Calu3 (cell line): Measurements from ENCODE around the gene AMOTL1. TPM values are rescaled to one million over a fixed set of nuclear protein-coding genes. Genes with fewer than 3 reads are reported as not detected.

Experiments used
- BruUV-seq: library from RNA; stranded (reverse); fragments of 400-500 nt; replicated peaks from 2 replicates; lab custom pipeline; 2021; lab: Mats Ljungman, UMichigan
- CTCF ChIA-PET: fragments of 300-600 bp; sonication (Branson Sonifier 250); formaldehyde crosslinking; loops from one replicate; lab custom pipeline; 2022; ENCODE audit warnings: antibody characterized with exemption; lab: Charles Lee
- DNase-seq: peaks from one replicate; pipeline ENCODE4 v3.0.0; 2022
- H3K27ac Mint-ChIP-seq: one replicate; pipeline ENCODE4 v1.8.0; 2022; ENCODE audit warnings: mixed read lengths; ENCODE audit not compliant: unreplicated experiment
- H3K27me3 Mint-ChIP-seq: one replicate; pipeline ENCODE4 v1.8.0; 2022; ENCODE audit warnings: mixed read lengths; ENCODE audit not compliant: unreplicated experiment
- H3K36me3 Mint-ChIP-seq: one replicate; pipeline ENCODE4 v1.8.0; 2022; ENCODE audit warnings: mild to moderate bottlenecking, moderate library complexity, mixed read lengths; ENCODE audit not compliant: insufficient read depth, unreplicated experiment
- H3K4me1 Mint-ChIP-seq: one replicate; pipeline ENCODE4 v1.8.0; 2022; ENCODE audit warnings: mild to moderate bottlenecking, low read depth, mixed read lengths; ENCODE audit not compliant: unreplicated experiment
- H3K4me3 Mint-ChIP-seq: one replicate; pipeline ENCODE4 v1.8.0; 2022; ENCODE audit warnings: mild to moderate bottlenecking, low read depth, moderate library complexity, mixed read lengths; ENCODE audit not compliant: unreplicated experiment
- H3K9me3 Mint-ChIP-seq: one replicate; pipeline ENCODE4 v1.8.0; 2022; ENCODE audit warnings: low read depth, mixed read lengths; ENCODE audit not compliant: unreplicated experiment
- CTCF ChIP-seq: fragments of 200-600 bp; IDR thresholded peaks from one replicate; pipeline ENCODE4 v1.8.0; 2022; ENCODE audit warnings: antibody characterized with exemption; ENCODE audit not compliant: unreplicated experiment
- intact Hi-C: fragments of 100-400 bp; cut with micrococcal nuclease; formaldehyde crosslinking; loops from one replicate; pipeline ENCODE4 v1.10.0; 2022; ENCODE audit not compliant: unreplicated experiment
- total RNA-seq: library from RNA; stranded (reverse); gene quantifications from 2 replicates; pipeline ENCODE4 v1.2.3, GENCODE V29; 2022

The AMOTL1 gene
- total RNA-seq, 1 experiment from 2014 or later = 24.2 TPM

GRCh38 chr11:94759522-94759921 lies 8.6 kb upstream of the AMOTL1 start:
- TF ChIP-seq CTCF = no peak
- H3K36me3 Mint-ChIP-seq = no peaks in the 10 kb centered on the region
- no TSS peak for BruUV-seq
- H3K27ac Mint-ChIP-seq = no peak overlapping the region
- no peak overlapping the region for H3K4me3 Mint-ChIP-seq
- no peak for DNase-seq
- no peaks in the 10 kb centered on the region for H3K9me3 Mint-ChIP-seq
- H3K4me1 Mint-ChIP-seq = no peaks in the 10 kb centered on the region
- H3K27me3 Mint-ChIP-seq = no peaks in the 10 kb centered on the region
- intact Hi-C loops = no loop called here
- CTCF ChIA-PET = no interaction called here

DNA sequence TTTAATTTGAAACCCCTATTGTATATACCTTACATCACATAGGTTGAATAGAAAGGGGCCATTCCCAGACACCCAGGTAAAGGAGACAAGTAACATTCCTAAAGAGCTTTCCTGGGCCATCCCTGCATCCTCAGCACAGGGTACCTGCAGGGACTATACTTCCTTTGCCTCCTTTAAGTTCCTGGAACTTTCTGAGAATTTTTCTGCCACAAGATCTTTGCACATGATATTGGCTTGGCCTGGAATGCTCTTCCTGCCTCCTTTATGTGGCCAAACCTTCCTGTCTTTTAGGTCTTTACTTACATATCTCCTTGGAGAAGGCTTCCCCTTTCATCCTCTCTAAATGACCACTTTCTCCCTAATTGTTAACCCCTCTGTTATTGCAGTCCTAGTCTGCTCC lies 7.9 kb upstream of the AMOTL1 start:
- H3K36me3 Mint-ChIP-seq = no peaks in the 10 kb centered on the region
- H3K27me3 Mint-ChIP-seq = no peaks in the 10 kb centered on the region
- no peaks in the 10 kb centered on the region for H3K4me1 Mint-ChIP-seq
- CTCF ChIA-PET = interaction anchor here (0.6 kb wide), 1 partner anchor 18 kb away, joined by 3 read pairs; no protein-coding TSS in a partner anchor
- no peaks in the 10 kb centered on the region for H3K9me3 Mint-ChIP-seq
- H3K27ac Mint-ChIP-seq = no peak overlapping the region
- H3K4me3 Mint-ChIP-seq = no peak overlapping the region
- no peak for TF ChIP-seq CTCF
- no TSS peak for BruUV-seq
- DNase-seq = no peak
- intact Hi-C loops = no loop called here

GRCh38 chr11:94762208-94762607 lies 5.9 kb upstream of the AMOTL1 start:
- CTCF ChIA-PET = interaction anchor here (0.7 to 1.9 kb wide), 3 partner anchors 21 to 160 kb away, joined by 3 to 18 read pairs (median 4); no protein-coding TSS in a partner anchor
- Mint-ChIP-seq H3K4me1 (no peaks in the 10 kb centered on the region), H3K27ac (no peak overlapping the region), H3K9me3 (no peaks in the 10 kb centered on the region), H3K36me3 (no peaks in the 10 kb centered on the region), H3K27me3 (no peaks in the 10 kb centered on the region), H3K4me3 (no peak overlapping the region)
- no TSS peak for BruUV-seq
- intact Hi-C loops = loop anchor here (1.0 to 2.0 kb wide), 2 partner anchors 135 to 139 kb away; no protein-coding TSS in a partner anchor
- DNase-seq = peak; percentile 49
- TF ChIP-seq CTCF = peak; percentile 26

- Mint-ChIP-seq H3K4me3 (no peak overlapping the region), H3K27ac (no peak overlapping the region), H3K4me1 (no peaks in the 10 kb centered on the region), H3K36me3 (peaks cover 5% of the 10 kb centered on the region), H3K27me3 (no peaks in the 10 kb centered on the region), H3K9me3 (no peaks in the 10 kb centered on the region)
- TF ChIP-seq CTCF = no peak
- CTCF ChIA-PET = interaction anchor here (1.4 to 1.9 kb wide), 2 partner anchors 22 to 139 kb away, joined by 4 to 18 read pairs; no protein-coding TSS in a partner anchor
- BruUV-seq = no TSS peak
- intact Hi-C loops = loop anchor here (1.0 to 2.0 kb wide), 2 partner anchors 134 to 140 kb away; no protein-coding TSS in a partner anchor
- DNase-seq = no peak
These were observed 5.2 kb upstream of the AMOTL1 start for GRCh38 chr11:94762995-94763394.
